Vagina (tissue), 2 donors: ENCODE data around the gene RTTN. TPM values are rescaled to one million over a fixed set of nuclear protein-coding genes. Genes with fewer than 3 reads are reported as not detected.

Source experiments
- DNase-seq, 2 donors: peaks; one replicate each; pipeline ENCODE4 v3.0.0-alpha.2; 2017; ENCODE audit errors: extremely low spot score in 2 of 2
- H3K27ac ChIP-seq: fragments of 200-600 bp; sonication (generic); one replicate; pipeline ENCODE4 v1.5.1; 2019
- H3K27me3 ChIP-seq: fragments of 200-600 bp; sonication (generic); one replicate; pipeline ENCODE4 v1.5.1; 2019
- H3K36me3 ChIP-seq, 2 donors: fragments of 200-600 bp; sonication (generic); one replicate each; pipeline ENCODE4 v1.5.1; 2017 to 2019
- H3K4me1 ChIP-seq: fragments of 200-600 bp; sonication (generic); one replicate; pipeline ENCODE4 v1.5.1; 2019
- H3K4me3 ChIP-seq, 2 donors: fragments of 200-600 bp; sonication (generic); 1 replicate in 1 of 2; 2 replicates in 1 of 2; pipeline ENCODE4 v1.5.1; 2016 to 2019
- H3K9me3 ChIP-seq: fragments of 200-600 bp; sonication (generic); one replicate; pipeline ENCODE4 v1.5.1; 2019
- POLR2A ChIP-seq, 2 donors: fragments of 450-650 bp; IDR thresholded peaks; one replicate each; pipeline ENCODE4 v1.6.1; 2017; ENCODE audit warnings: antibody characterized with exemption in 2 of 2, mild to moderate bottlenecking in 2 of 2, moderate library complexity in 2 of 2
- POLR2AphosphoS5 ChIP-seq, 2 donors: sonication (generic); formaldehyde crosslinking; IDR thresholded peaks; one replicate each; pipeline ENCODE4 v1.9.0; 2017; ENCODE audit warnings: antibody characterized with exemption in 2 of 2, mild to moderate bottlenecking in 2 of 2, low read depth in 1 of 2; ENCODE audit not compliant: insufficient read depth in 1 of 2
- intact Hi-C: fragments of 100-400 bp; cut with DNase I; formaldehyde crosslinking; loops from one replicate; pipeline ENCODE4 v1.15.1; 2023
- total RNA-seq: library from RNA; depleted of rRNA; stranded (reverse); fragments of >200 nt; gene quantifications from one replicate; pipeline ENCODE4 v1.2.3, GENCODE V29; 2016
- TF ChIP-seq, protein P1 (sequence below), 3 experiments: fragments of 450-650 bp in 2 of 3; fragments of 200-600 bp in 1 of 3; sonication (generic) in 1 of 3; IDR thresholded peaks; one replicate each; pipeline ENCODE4 v1.5.1; 2017 to 2019; ENCODE audit warnings: antibody characterized with exemption in 3 of 3, mild to moderate bottlenecking in 2 of 3, moderate library complexity in 2 of 3

The RTTN gene
- total RNA-seq, 1 donor from 2014 or later: 16.7 TPM

DNA sequence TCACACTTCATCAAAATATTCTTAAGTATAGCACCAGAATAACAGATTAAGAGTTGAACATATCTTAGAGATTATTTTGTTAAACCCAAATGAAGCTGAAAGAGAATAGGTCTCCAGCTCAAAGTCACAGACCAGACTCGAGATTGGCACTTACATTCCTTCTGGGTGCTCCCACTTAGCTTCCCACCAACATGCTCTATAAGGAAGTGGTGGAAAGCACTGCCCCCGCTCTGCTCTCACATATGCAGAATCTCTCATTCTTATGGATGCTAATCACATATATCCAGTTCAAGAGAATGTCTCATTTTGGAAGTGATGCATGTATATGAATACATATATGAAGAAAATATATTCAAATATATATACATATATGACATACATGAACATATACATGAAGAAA lies 186.4 kb downstream of the RTTN start:
- TF ChIP-seq, protein P1, sequence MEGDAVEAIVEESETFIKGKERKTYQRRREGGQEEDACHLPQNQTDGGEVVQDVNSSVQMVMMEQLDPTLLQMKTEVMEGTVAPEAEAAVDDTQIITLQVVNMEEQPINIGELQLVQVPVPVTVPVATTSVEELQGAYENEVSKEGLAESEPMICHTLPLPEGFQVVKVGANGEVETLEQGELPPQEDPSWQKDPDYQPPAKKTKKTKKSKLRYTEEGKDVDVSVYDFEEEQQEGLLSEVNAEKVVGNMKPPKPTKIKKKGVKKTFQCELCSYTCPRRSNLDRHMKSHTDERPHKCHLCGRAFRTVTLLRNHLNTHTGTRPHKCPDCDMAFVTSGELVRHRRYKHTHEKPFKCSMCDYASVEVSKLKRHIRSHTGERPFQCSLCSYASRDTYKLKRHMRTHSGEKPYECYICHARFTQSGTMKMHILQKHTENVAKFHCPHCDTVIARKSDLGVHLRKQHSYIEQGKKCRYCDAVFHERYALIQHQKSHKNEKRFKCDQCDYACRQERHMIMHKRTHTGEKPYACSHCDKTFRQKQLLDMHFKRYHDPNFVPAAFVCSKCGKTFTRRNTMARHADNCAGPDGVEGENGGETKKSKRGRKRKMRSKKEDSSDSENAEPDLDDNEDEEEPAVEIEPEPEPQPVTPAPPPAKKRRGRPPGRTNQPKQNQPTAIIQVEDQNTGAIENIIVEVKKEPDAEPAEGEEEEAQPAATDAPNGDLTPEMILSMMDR (IDR thresholded peaks at IDR 0.05): no peak
- H3K9me3 ChIP-seq: no peaks in the 10 kb centered on the region
- H3K27ac ChIP-seq: no peak overlapping the region
- no peak overlapping the region for H3K4me3 ChIP-seq
- intact Hi-C loops: no loop called here
- no peaks in the 10 kb centered on the region for H3K27me3 ChIP-seq
- peaks cover 0 to 29% of the 10 kb centered on the region in 2 donors for H3K36me3 ChIP-seq
- DNase-seq: no peak
- H3K4me1 ChIP-seq: no peaks in the 10 kb centered on the region

DNA sequence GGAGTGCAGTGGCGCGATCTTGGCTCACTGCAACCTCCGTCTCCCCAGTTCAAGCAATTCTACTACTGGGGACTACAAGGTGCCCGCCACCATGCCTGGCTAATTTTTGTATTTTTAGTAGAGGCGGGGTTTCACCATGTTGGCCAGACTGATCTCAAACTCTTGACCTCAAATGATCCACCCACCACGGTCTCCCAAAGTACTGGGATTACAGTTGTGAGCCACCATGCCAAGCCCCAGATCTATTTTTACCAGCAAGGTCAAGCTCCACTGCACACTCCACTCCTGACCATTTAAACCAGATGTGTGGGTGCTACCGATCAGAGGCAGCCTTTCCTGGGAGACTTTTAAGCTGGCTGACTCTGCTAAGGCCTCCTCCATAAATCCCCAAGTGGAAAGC lies 190.4 kb downstream of the RTTN start:
- H3K36me3 ChIP-seq: peaks cover 0 to 23% of the 10 kb centered on the region in 2 donors
- intact Hi-C loops: no loop called here

DNA sequence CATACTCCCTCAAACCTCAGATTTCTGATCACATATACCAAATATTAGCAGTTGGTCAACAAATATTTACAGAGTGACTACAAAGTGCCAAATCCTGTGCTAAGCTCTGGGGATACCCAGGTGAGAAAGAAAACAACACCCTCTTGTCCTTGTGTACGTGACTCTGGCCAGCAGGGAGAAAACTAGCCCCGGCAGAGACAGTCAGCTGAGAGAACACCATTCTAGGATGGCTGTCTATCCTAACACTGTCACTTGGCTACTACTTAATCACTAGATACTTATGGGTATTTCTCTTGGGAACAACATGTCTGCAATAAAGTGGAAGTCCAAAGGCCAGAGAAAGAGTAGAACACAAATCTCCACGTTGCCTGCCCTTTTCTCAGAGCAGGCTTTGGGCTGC lies 199.9 kb downstream of the RTTN start:
- DNase-seq: no peak
- TF ChIP-seq, protein P1 (IDR thresholded peaks at IDR 0.05): no peak
- TF ChIP-seq POLR2AphosphoS5 (IDR thresholded peaks at IDR 0.05; ENCODE audit: insufficient read depth in 1 of 2, low read depth in 1 of 2) (no peak), POLR2A (IDR thresholded peaks at IDR 0.05) (no peak)
- Histone ChIP-seq H3K4me1 (no peaks in the 10 kb centered on the region), H3K4me3 (no peak overlapping the region), H3K27me3 (no peaks in the 10 kb centered on the region), H3K9me3 (no peaks in the 10 kb centered on the region), H3K36me3 (peaks cover 0 to 5% of the 10 kb centered on the region in 2 donors), H3K27ac (no peak overlapping the region)
- intact Hi-C loops: no loop called here

More for the DNA sequence above, 190.4 kb downstream of the RTTN start:
- Histone ChIP-seq H3K4me3 (no peak overlapping the region), H3K4me1 (no peaks in the 10 kb centered on the region), H3K27ac (no peak overlapping the region), H3K27me3 (no peaks in the 10 kb centered on the region), H3K9me3 (no peaks in the 10 kb centered on the region)
- TF ChIP-seq POLR2A (IDR thresholded peaks at IDR 0.05): no peak
- DNase-seq: no peak

DNA sequence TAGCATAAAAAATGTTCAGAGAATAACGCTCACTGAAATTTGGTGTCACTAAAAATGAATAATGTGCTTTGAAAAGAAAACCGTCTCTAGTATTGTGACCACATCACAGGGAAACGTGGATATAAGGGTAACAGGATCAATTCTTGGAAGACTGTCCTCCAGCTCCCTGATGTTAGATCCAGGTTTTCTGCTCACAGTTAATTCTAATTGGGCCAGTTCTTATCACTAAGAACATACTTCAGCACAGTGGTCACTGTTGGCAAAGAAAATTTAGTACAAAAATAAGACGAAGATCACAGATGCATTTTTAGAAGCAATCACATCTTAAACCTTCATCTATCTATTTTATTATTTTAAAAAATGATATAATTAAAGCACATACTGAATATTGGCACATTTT lies 200.8 kb downstream of the RTTN start:
- intact Hi-C loops: no loop called here
- no peak overlapping the region for H3K4me3 ChIP-seq
- H3K36me3 ChIP-seq: peaks cover 0 to 5% of the 10 kb centered on the region in 2 donors
- no peaks in the 10 kb centered on the region for H3K9me3 ChIP-seq
- no peaks in the 10 kb centered on the region for H3K4me1 ChIP-seq
- H3K27me3 ChIP-seq: no peaks in the 10 kb centered on the region
- no peak overlapping the region for H3K27ac ChIP-seq
- DNase-seq: no peak
- no peak for TF ChIP-seq POLR2A (IDR thresholded peaks at IDR 0.05)
- TF ChIP-seq, protein P1 (IDR thresholded peaks at IDR 0.05): no peak
- no peak for TF ChIP-seq POLR2AphosphoS5 (IDR thresholded peaks at IDR 0.05; ENCODE audit: insufficient read depth in 1 of 2, low read depth in 1 of 2)

DNA sequence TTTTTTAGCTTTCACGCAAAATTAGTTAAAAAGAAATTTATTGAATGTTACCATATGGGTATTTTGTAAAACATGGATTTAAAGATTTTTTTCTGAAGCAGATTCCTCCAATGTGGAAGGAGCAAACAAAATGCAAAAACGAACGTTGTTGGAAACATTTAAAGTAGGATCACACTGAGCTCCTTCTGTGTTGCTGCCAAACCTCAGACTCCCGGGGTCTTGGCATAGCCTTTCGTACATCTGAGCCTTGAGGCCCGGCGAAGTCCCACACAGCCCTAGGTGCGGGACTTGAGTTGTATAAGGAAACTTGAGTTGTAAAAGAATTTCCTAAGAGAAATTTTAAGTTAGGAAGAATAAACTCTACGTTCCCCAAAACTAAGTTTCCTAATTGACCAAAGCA lies 205.8 kb downstream of the RTTN start:
- TF ChIP-seq POLR2AphosphoS5 (IDR thresholded peaks at IDR 0.05; ENCODE audit: insufficient read depth in 1 of 2, low read depth in 1 of 2) (no peak), POLR2A (IDR thresholded peaks at IDR 0.05) (no peak)
- TF ChIP-seq, protein P1 (IDR thresholded peaks at IDR 0.05): no peak
- Histone ChIP-seq H3K9me3 (no peaks in the 10 kb centered on the region), H3K36me3 (peaks cover 0 to 5% of the 10 kb centered on the region in 2 donors), H3K4me1 (no peaks in the 10 kb centered on the region), H3K4me3 (no peak overlapping the region), H3K27ac (no peak overlapping the region), H3K27me3 (no peaks in the 10 kb centered on the region)
- intact Hi-C loops: no loop called here
- no peak for DNase-seq

DNA sequence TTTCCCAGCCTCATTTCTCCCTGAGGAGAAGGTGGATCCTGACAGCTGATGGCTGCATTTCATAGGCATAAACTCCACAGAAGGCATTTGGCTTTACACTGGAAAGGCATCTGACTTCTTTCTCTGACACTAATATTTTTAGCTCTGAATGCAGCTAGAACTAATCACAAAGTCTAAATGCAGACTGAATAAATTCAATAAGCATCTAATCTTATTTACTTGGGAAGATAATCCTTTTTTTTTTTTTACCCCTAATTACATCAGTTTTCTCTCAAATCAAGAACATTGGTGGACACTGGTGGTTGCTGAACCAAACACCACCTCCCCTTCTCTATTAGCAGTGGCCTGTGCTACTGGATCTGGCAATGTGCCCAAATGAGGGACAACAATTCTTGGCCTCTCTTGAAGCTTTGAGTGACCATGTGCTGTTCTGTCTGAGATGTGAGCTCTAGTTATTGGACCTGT lies 206.9 kb downstream of the RTTN start:
- Histone ChIP-seq H3K27ac (no peak overlapping the region), H3K36me3 (peaks cover 0 to 3% of the 10 kb centered on the region in 2 donors), H3K4me3 (no peak overlapping the region), H3K9me3 (no peaks in the 10 kb centered on the region), H3K27me3 (no peaks in the 10 kb centered on the region), H3K4me1 (no peaks in the 10 kb centered on the region)
- intact Hi-C loops: no loop called here
- TF ChIP-seq POLR2A (IDR thresholded peaks at IDR 0.05) (no peak), POLR2AphosphoS5 (IDR thresholded peaks at IDR 0.05; ENCODE audit: insufficient read depth in 1 of 2, low read depth in 1 of 2) (no peak)
- TF ChIP-seq, protein P1 (IDR thresholded peaks at IDR 0.05): no peak
- DNase-seq: no peak
